NT2/D1 (cell line): ENCODE results near the gene UGCG.
"Not testable (repeated sequence)": the region's sequence is repeated elsewhere in the genome, so short reads cannot be mapped to it uniquely, and the experiment has no call there.

Experiments used
- SUZ12 ChIP-seq: IDR thresholded peaks from 2 replicates; pipeline ENCODE4 v1.6.1; 2011; ENCODE audit not compliant: insufficient read length, insufficient read depth; ENCODE audit errors: extremely low read depth
- YY1 ChIP-seq: IDR thresholded peaks from 2 replicates; pipeline ENCODE4 v1.6.1; 2011; ENCODE audit not compliant: insufficient read length, insufficient read depth
- ZNF274 ChIP-seq: IDR thresholded peaks from 2 replicates; pipeline ENCODE4 v1.6.1; 2011; ENCODE audit warnings: mild to moderate bottlenecking, low read depth, low read length

- not testable (repeated sequence) for TF ChIP-seq YY1, ZNF274, SUZ12
Measured at GRCh38 chr9:111903535-111903934, 6.9 kb downstream of the UGCG start.
